ENCODE data around the gene CEP120.
"Not testable (repeated sequence)": the region's sequence is repeated elsewhere in the genome, so short reads cannot be mapped to it uniquely, and the experiment has no call there.

Gene CEP120

GRCh38 chr5:123350742-123351141, 72.5 kb downstream of the CEP120 start:
- intact Hi-C loops (cut with DNase I), result no loop called here

DNA sequence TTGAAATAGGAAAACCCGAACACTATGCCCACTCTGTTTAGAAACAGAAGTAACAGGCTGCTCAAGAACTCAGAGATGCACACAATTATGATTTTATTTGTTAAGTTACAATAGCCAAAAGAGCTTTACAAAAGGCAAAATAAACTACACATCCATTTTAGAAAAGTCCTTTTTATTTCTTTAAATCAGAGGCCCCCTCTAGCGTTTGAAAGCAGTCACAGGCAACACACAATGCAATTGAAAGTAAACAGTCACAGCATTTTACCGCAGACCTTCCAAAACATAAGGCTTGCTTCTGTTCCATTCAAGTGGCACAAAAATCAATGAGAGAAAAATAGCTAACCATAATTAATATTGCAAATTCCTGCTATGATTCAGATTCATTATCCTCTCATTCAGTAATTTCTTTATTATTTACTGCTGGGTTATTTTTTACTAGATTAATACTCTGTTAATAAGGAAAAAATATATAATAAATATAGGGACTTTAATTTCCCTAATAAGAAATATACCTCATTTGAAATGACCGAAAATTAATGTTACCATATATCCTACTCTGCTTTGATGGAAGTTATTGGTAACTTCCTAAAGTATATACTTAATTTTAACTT, 78.3 kb downstream of the CEP120 start:
- DNase-seq, result peak in 23 of 42 donors; percentile 3 to 58 (median 19)
- intact Hi-C loops (cut with DNase I), result no loop called here

More at GRCh38 chr5:123350742-123351141, 72.5 kb downstream of the CEP120 start:
- no peak for DNase-seq

GRCh38 chr5:123340928-123341327, 82.3 kb downstream of the CEP120 start:
- intact Hi-C loops (cut with DNase I), result no loop called here
- DNase-seq, result no peak

GRCh38 chr5:123308377-123308776, 114.8 kb downstream of the CEP120 start:
- intact Hi-C loops (cut with DNase I); DNase-seq: not testable (repeated sequence)

- intact Hi-C loops (cut with DNase I), result no loop called here
- no peak for DNase-seq
Measured at GRCh38 chr5:123305751-123306150, 117.5 kb downstream of the CEP120 start.

- intact Hi-C loops (cut with DNase I), result no loop called here
- DNase-seq, result no peak
Measured at GRCh38 chr5:123304777-123305316, 118.4 kb downstream of the CEP120 start.

DNA sequence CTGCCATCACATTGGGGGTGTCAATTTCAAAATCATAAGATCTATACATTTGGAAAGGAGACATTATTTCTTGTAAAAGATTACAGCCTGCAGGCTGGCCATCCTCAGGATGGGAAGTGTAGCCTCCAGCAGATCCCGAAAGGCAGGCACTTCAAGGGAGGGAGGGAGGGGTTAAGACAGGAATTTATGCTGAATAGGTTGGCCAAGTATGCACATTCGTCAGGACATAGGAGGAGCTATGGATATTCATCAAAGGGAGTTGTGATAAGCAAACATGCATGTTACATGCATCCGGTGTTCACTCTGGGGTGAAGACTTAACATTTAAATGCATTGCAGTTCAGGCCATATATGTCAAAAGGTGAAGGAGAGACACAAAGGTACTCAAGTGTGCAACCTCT, 119.4 kb downstream of the CEP120 start:
- DNase-seq, result no peak
- intact Hi-C loops (cut with DNase I), result no loop called here

DNA sequence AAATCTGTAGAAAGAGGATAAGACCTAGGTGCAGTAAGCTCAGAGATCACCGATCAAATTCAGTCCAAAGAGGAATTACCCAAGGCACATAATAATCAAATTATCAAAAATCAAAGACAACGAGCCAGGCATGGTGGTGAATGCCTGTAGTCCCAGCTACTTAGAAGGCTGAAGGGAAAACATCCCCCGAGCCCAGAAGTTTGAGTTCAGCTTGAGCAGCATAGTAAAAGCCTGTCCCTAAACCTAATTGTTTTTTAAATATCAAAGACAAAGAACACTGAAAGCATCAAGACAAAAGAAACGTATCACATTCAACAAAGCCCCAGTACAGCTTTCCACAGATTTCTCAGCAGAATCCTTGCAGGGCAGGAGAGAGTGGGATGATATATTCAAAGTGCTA, 122.9 kb downstream of the CEP120 start:
- DNase-seq, result no peak
- intact Hi-C loops (cut with DNase I), result no loop called here

GRCh38 chr5:123299136-123299535, 124.1 kb downstream of the CEP120 start:
- intact Hi-C loops (cut with DNase I), result no loop called here
- DNase-seq, result no peak

DNA sequence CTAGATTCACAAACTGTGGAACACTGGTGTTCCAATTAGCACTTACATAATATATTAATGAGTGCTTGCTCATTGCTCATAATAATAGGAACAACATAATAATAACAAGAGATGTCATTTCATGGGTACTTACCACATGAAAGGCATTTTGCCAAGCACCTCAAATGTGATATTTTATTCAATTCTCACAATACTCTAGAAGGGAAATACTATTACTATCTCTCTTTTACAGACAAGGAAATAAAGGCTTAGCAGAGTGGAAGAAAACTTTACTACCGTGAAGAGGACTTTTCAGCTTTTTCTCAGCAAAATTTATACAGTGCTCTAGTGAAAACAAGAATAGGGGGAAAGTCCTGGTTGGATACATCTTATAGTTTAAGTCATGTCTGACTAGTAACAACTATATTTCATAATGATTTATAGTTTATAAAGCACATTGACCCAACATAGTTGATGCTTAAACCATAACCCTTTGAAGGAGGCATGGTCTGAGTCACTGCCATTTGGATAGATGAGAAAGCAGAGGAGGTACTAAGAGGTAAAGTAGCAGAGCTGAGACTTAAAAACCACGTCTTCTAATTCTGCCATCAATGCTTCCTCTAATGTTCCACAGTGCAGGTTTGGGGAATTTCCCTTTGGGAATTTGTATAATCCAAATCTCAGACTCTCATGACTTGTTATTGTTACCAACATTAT, 124.7 kb downstream of the CEP120 start:
- DNase-seq, result no peak
- intact Hi-C loops (cut with DNase I), result no loop called here

DNA sequence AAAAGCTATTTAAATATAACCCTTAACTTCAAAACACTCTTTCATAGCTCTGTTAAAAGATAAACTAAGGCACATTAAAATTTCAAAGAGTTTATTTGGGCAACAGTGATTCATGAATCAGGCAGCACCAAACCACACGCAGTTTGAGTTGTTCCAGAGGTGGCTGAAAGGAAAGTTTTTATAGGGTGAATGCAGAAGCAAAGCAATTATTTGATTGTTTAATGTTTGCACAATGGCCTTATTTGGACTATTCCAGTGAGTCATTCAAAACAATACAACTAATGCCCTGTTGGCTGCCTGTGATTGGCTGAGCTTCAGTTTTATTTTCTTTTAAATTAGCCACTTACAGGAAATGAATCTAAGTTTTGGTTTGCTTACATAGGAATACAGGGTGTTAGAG, 125.3 kb downstream of the CEP120 start:
- intact Hi-C loops (cut with DNase I), result no loop called here
- DNase-seq, result no peak

DNA sequence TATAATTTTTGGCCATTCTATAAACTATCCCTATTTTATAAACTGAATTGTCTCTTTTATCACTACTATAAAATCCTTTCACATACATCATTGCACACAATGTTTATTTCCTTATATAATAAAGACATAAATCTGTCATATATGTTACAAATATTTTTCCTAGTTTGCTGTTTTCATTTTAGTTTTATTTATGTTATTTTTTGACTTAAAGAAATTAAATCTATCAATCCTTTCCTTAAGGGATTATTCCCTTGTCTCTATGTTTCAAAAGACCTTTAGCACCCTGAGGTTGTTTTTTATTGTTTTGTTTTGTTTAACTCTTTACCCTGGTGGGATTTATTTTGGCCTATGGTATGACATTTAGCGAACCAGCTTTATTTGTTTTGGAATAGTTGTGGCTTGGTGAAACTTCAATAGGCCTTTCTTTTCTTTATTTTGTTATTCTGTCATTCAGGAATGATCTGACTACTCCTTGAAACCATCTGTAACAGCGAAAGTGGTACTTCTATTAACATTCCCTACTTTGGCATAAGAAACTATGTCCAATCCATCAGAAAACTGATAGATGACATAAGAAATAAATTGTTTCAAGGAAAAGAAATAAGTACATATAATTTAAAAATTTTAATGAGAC, 125.9 kb downstream of the CEP120 start:
- intact Hi-C loops (cut with DNase I), result no loop called here
- DNase-seq, result no peak

All from head of caudate nucleus (tissue), 42 donors.